K562 (cell line): ENCODE results near the gene SCP2. TPM values are rescaled to one million over a fixed set of nuclear protein-coding genes. Genes with fewer than 3 reads are reported as not detected.

ENCODE experiments used
- CBX3 ChIP-seq, 2 experiments: IDR thresholded peaks; 1 replicate in 1 of 2; 2 replicates in 1 of 2; pipeline ENCODE4 v1.6.1; 2012; ENCODE audit warnings: inconsistent platforms in 2 of 2, low read length in 2 of 2, borderline replicate concordance in 1 of 2, control low read depth in 1 of 2
- CREM ChIP-seq: IDR thresholded peaks from 2 replicates; pipeline ENCODE4 v1.6.1; 2014; ENCODE audit warnings: antibody characterized with exemption, low read depth
- CTBP1 ChIP-seq: fragments of 450-650 bp; IDR thresholded peaks from 2 replicates; pipeline ENCODE4 v1.6.1; 2016; ENCODE audit warnings: borderline replicate concordance
- EP400 ChIP-seq: fragments of 450-650 bp; IDR thresholded peaks from 2 replicates; pipeline ENCODE4 v1.6.1; 2017; ENCODE audit warnings: antibody characterized with exemption, mild to moderate bottlenecking, moderate library complexity
- HDAC1 ChIP-seq, 2 experiments: fragments of 450-650 bp; IDR thresholded peaks; 2 replicates each; pipeline ENCODE4 v1.6.1; 2016 to 2017; ENCODE audit warnings: inconsistent platforms in 1 of 2, mild to moderate bottlenecking in 1 of 2, moderate library complexity in 1 of 2
- MYC ChIP-seq, 2 experiments: fragments of 250-450 bp in 1 of 2; sonication (Bioruptor Pico) in 1 of 2; IDR thresholded peaks; 2 replicates each; pipeline versions ENCODE4 v1.5.1 to v1.6.1; 2012 to 2021; ENCODE audit warnings: low read depth in 2 of 2, borderline replicate concordance in 1 of 2, improper control_type of control experiment in 1 of 2, low read length in 1 of 2, mild to moderate bottlenecking in 1 of 2, moderate library complexity in 1 of 2
- TOE1 ChIP-seq, 2 experiments: fragments of 450-650 bp in 1 of 2; sonication (generic) in 1 of 2; formaldehyde crosslinking in 1 of 2; IDR thresholded peaks; 2 replicates each; pipeline versions ENCODE4 v1.7.1 to v1.8.0; 2016 to 2022; ENCODE audit warnings: borderline replicate concordance in 2 of 2, mild to moderate bottlenecking in 2 of 2, antibody characterized with exemption in 1 of 2, inconsistent platforms in 1 of 2, low read depth in 1 of 2, missing genetic modification reagents in 1 of 2, moderate library complexity in 1 of 2
- YY1 ChIP-seq, 3 experiments: IDR thresholded peaks; 2 replicates each; pipeline ENCODE4 v1.6.1; 2011; ENCODE audit warnings: low read length in 2 of 3, mild to moderate bottlenecking in 2 of 3, moderate library complexity in 2 of 3, borderline replicate concordance in 1 of 3, control low read depth in 1 of 3, low read depth in 1 of 3; ENCODE audit not compliant: insufficient read depth in 3 of 3, insufficient replicate concordance in 2 of 3, control insufficient read depth in 1 of 3, insufficient read length in 1 of 3; ENCODE audit errors: extremely low read depth in 1 of 3
- ZBTB7A ChIP-seq: IDR thresholded peaks from 2 replicates; pipeline ENCODE4 v1.6.1; 2011; ENCODE audit warnings: low read depth, mild to moderate bottlenecking, low read length, moderate library complexity, borderline replicate concordance; ENCODE audit not compliant: control insufficient read depth
- ZNF197 ChIP-seq: fragments of 200-800 bp; sonication (Bioruptor generic); IDR thresholded peaks from 2 replicates; pipeline ENCODE4 v1.6.1; 2016; ENCODE audit warnings: low read depth, missing genetic modification characterization, missing compliant biosample characterization
- polyA plus RNA-seq, 8 experiments: library from polyadenylated mRNA; depleted of rRNA in 4 of 8; stranded (reverse) in 5 of 8; unstranded in 3 of 8; fragments of >200 nt; fragmentation: Nextera tagmentation in 2 of 8; fragmentation: Illumina TruSeq in 1 of 8; extraction: Ambion mirVana in 2 of 8; extraction: Trizol in 1 of 8; gene quantifications; 2 replicates each; pipeline versions ENCODE4 v1.2.1 to v1.2.3, GENCODE V29; 2011 to 2014; ENCODE audit warnings: inconsistent platforms in 1 of 8, missing spikeins in 1 of 8
- total RNA-seq, 7 experiments: library from RNA; depleted of rRNA in 6 of 7; stranded (reverse); fragments of >200 nt in 6 of 7; fragmentation: Illumina TruSeq in 2 of 7; extraction: Trizol in 2 of 7; gene quantifications; 2 replicates each; pipeline versions ENCODE4 v1.2.1 to v1.2.3, GENCODE V29; 2011 to 2021; ENCODE audit warnings: low replicate concordance in 1 of 7
- TF ChIP-seq, protein P1 (sequence below): fragments of 200-800 bp; sonication (Bioruptor generic); IDR thresholded peaks from 2 replicates; pipeline ENCODE4 v1.6.1; 2017; ENCODE audit warnings: missing genetic modification characterization, missing compliant biosample characterization
- TF ChIP-seq, protein P2 (sequence below): sonication (generic); formaldehyde crosslinking; IDR thresholded peaks from 2 replicates; pipeline ENCODE4 v1.5.0; 2020; ENCODE audit warnings: missing genetic modification reagents

The SCP2 gene
- total and polyA plus RNA-seq, 9 of the 15 experiments (the other 6 are each of a cell fraction or from before 2014, with no cell fraction given): 63.8 to 258 (median 106) TPM

DNA sequence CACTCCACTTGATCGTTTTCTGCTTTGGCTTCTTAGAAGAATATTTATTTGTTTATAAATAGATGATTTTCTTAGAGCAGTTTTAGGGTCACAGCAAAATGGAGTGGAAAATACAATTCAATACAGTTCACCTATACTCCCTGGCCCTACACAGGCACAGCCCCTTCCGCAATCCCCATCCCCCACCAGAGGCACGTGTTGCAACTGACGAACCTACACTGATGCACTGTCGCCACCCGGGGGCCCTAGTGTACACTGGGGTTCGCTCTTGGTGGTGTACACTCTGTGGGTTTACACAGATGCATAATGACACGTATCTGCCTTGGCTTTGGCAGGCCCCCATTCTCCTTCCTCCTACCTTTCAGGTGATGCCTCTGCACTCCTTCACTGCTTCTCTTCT lies 13.5 kb upstream of the SCP2 start (continued):
- TF ChIP-seq MYC (IDR thresholded peaks at IDR 0.05; ENCODE audit: low read depth, low read length) (peak; percentile 98), MYC (CRISPR knock-in tag; IDR thresholded peaks at IDR 0.05; ENCODE audit: borderline replicate concordance, low read depth) (no peak), EP400 (peak; percentile 83), YY1 (IDR thresholded peaks at IDR 0.05; ENCODE audit: borderline replicate concordance in 1 of 3, control insufficient read depth in 1 of 3, extremely low read depth in 1 of 3, insufficient read depth in 3 of 3, insufficient read length in 1 of 3, insufficient replicate concordance in 2 of 3, low read depth in 1 of 3, low read length in 2 of 3) (no peak), CBX3 (IDR thresholded peaks at IDR 0.05; ENCODE audit: borderline replicate concordance in 1 of 2, low read length in 2 of 2) (peak in 1 of 2 experiments; percentile 83; a peak in 1 of 3 replicates), CTBP1 (peak; percentile 45; the same call in 1 of the 2 replicates), TOE1 (IDR thresholded peaks at IDR 0.05; ENCODE audit: borderline replicate concordance) (peak; percentile 55), TOE1 (CRISPR knock-in tag; IDR thresholded peaks at IDR 0.05; ENCODE audit: borderline replicate concordance, low read depth) (no peak), ZBTB7A (peak; percentile 57; the same call in 1 of the 2 replicates), ZNF197 (CRISPR knock-in tag) (no peak), HDAC1 (IDR thresholded peaks at IDR 0.05) (peak in 1 of 2 experiments; percentile 32; a peak in 1 of 4 replicates), CREM (peak; percentile 64; the same call in 1 of the 2 replicates)
- TF ChIP-seq, protein P1, sequence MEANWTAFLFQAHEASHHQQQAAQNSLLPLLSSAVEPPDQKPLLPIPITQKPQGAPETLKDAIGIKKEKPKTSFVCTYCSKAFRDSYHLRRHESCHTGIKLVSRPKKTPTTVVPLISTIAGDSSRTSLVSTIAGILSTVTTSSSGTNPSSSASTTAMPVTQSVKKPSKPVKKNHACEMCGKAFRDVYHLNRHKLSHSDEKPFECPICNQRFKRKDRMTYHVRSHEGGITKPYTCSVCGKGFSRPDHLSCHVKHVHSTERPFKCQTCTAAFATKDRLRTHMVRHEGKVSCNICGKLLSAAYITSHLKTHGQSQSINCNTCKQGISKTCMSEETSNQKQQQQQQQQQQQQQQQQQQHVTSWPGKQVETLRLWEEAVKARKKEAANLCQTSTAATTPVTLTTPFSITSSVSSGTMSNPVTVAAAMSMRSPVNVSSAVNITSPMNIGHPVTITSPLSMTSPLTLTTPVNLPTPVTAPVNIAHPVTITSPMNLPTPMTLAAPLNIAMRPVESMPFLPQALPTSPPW: 0 out of 2 replicates have a peak, but pooled peaks have one; percentile 15
- TF ChIP-seq, protein P2, sequence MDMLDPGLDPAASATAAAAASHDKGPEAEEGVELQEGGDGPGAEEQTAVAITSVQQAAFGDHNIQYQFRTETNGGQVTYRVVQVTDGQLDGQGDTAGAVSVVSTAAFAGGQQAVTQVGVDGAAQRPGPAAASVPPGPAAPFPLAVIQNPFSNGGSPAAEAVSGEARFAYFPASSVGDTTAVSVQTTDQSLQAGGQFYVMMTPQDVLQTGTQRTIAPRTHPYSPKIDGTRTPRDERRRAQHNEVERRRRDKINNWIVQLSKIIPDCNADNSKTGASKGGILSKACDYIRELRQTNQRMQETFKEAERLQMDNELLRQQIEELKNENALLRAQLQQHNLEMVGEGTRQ (CRISPR knock-in tag): peak; percentile 88
